ENCODE data around the gene MAPK10. TPM values are rescaled to one million over a fixed set of nuclear protein-coding genes. Genes with fewer than 3 reads are reported as not detected.
A peak's percentile ranks its signal among the peaks of the same experiment; 100 is the strongest.

The MAPK10 gene
- total RNA-seq, 1 experiment from 2014 or later = 4.7 TPM

- Histone ChIP-seq H3K27me3 (ENCODE audit: insufficient read depth, low read length) (no peaks in the 10 kb centered on the region), H4K20me1 (ENCODE audit: control insufficient read depth, insufficient read depth, insufficient read length) (no peaks in the 10 kb centered on the region), H4K8ac (replicated peaks; ENCODE audit: insufficient read length, low read depth, low read length) (no peak overlapping the region), H2BK5ac (ENCODE audit: insufficient read length, low read length) (no peak overlapping the region), H3K4ac (ENCODE audit: low read depth, low read length) (no peak overlapping the region), H2AFZ (ENCODE audit: low read length) (no peak overlapping the region), H3K14ac (ENCODE audit: insufficient read depth, low read length) (no peak overlapping the region), H3K4me2 (ENCODE audit: insufficient read depth, insufficient read length, low read length) (no peak overlapping the region), H3K27ac (ENCODE audit: insufficient read length, low read depth, low read length) (no peak overlapping the region), H3K4me1 (ENCODE audit: insufficient read depth, low read length) (no peaks in the 10 kb centered on the region), H3K56ac (ENCODE audit: insufficient read length, low read depth, low read length) (no peak overlapping the region), H4K91ac (ENCODE audit: insufficient read length, low read depth, low read length) (no peak overlapping the region), H3K79me1 (ENCODE audit: insufficient read depth, low read depth, low read length, poor library complexity, severe bottlenecking) (no peaks in the 10 kb centered on the region), H3T11ph (ENCODE audit: low read length) (no peak overlapping the region), H3K9me3 (ENCODE audit: control insufficient read depth, low read depth, low read length) (no peaks in the 10 kb centered on the region), H2BK15ac (ENCODE audit: low read depth, low read length) (no peak overlapping the region), H2BK12ac (ENCODE audit: insufficient read length, low read depth, low read length) (no peak overlapping the region), H3K23me2 (ENCODE audit: insufficient read length, low read depth, low read length, poor library complexity, severe bottlenecking) (no peaks in the 10 kb centered on the region), H4K5ac (ENCODE audit: insufficient read length, low read depth, low read length) (no peak overlapping the region), H3K9ac (ENCODE audit: extremely low read depth, insufficient read length, low read length) (no peak overlapping the region), H2BK20ac (ENCODE audit: low read depth, low read length, poor library complexity, severe bottlenecking) (no peak overlapping the region), H3K79me2 (ENCODE audit: insufficient read depth, low read length) (no peaks in the 10 kb centered on the region), H3K18ac (ENCODE audit: insufficient read length, low read depth, low read length) (no peak overlapping the region), H2BK120ac (ENCODE audit: low read depth, low read length, poor library complexity, severe bottlenecking) (no peak overlapping the region), H2AK5ac (ENCODE audit: insufficient read length, low read length) (no peak overlapping the region), H3K23ac (ENCODE audit: insufficient read length, low read depth, low read length) (no peak overlapping the region)
- WGBS (ENCODE audit: extremely low coverage, insufficient read length, low lambda C conversion rate) = no CpG with 5 or more reads among the region's 2 CpGs
- Mint-ChIP-seq H3K27me3 (ENCODE audit: low read depth) (no peaks in the 10 kb centered on the region), H3K27ac (peak overlapping the region in 1 of 3 experiments; percentile 7; a peak in 1 of 7 replicates), H3K9me3 (no peaks in the 10 kb centered on the region), H3K36me3 (ENCODE audit: insufficient read depth in 1 of 3, low read depth in 3 of 3) (no peaks in the 10 kb centered on the region), H3K4me1 (peaks cover 5% of the 10 kb centered on the region in 2 experiments; a peak in 3 of 4 replicates), H3K4me3 (no peak overlapping the region)
- no peak for DNase-seq
- TF ChIP-seq CTCF (conservative IDR thresholded peaks at IDR 0.05) = no peak
These were observed 203.3 kb downstream of the MAPK10 start for GRCh38 chr4:86156531-86156930.
